HUDEP-2 (cell line): Measurements from ENCODE around the gene PLEKHG4.
A peak's percentile ranks its signal among the peaks of the same experiment; 100 is the strongest.

Source experiments
- DNase-seq, 76 experiments: peaks; one replicate each; lab custom pipeline; 2025; ENCODE audit not compliant: unreplicated experiment in 76 of 76; lab: John Stamatoyannopoulos, UW

The PLEKHG4 gene

DNA sequence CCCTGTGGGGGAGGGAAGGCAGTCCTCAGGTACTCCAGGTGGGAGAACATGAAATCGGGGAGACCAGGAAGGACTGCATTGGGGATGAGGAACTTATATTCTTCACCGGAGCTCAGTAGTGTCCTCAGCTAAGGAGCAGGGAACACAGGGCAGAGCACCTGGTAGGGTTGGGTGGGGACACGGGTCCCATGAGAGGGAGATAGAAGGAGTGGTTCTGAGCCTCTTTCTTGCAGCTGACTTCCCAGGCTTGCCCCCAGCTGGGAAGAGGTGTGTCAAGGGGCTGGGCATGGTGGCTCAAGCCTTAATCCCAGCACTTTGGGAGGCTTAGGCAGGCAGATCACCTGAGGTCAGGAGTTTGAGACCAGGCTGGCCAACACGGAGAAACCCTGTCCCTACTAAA lies 34.1 kb upstream of the PLEKHG4 start:
- no peak for DNase-seq

DNA sequence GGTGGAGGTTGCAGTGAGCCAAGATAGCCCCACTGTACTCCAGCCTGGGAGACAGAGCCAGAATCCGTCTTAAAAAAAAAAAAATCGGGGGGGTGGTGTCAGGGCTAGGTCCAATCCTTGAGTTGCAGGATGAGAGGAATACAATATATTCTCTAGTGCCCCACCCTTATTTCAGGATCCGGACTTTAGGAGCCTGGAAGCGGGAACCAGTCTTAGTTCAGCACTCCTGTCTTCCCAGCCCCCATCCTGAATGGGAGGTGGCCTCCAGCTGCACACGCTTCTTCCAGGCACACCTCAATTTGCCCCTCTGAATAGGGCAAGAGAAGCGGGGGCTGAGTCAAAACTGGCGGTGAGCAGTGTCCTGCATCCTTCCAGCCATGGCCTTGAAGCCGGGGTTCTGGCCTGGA lies 33.7 kb upstream of the PLEKHG4 start:
- DNase-seq, result peak in 1 of 76 experiments; percentile 43

DNA sequence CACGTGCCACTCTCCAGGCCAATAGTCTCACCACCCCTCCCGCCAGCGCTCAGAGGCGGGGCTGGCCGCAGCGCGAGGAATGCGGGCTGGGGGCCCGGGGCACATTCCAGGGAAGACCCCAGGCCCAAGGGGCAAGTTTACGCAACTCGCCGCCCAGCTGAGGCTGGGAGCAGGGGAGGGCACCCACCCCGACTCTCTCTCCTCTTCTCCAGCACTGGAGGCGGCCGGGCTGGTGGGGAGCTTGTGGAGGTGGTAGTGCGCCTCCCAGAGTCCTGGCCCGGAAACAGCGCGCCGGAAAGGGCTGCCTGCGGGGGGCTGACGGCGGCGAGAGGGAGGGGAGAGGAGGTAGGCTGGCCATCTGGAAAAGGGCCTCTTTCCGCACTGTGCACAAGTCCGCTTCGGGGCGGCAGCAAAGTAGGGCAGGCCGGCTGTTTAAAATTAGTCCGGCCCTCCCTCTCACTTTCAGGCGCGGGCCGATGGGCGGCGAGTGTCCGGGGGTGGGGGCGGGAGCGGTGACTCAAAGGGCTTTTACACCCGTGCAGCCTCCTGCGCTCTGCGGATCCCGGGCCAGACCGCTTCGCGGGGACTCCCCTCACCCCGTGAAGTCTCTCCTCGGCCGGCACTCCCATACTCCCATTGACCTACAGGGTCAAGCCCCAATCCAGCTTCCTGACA lies 33.1 kb upstream of the PLEKHG4 start:
- DNase-seq, result peak in 56 of 76 experiments; percentile 5 to 81 (median 56)

DNA sequence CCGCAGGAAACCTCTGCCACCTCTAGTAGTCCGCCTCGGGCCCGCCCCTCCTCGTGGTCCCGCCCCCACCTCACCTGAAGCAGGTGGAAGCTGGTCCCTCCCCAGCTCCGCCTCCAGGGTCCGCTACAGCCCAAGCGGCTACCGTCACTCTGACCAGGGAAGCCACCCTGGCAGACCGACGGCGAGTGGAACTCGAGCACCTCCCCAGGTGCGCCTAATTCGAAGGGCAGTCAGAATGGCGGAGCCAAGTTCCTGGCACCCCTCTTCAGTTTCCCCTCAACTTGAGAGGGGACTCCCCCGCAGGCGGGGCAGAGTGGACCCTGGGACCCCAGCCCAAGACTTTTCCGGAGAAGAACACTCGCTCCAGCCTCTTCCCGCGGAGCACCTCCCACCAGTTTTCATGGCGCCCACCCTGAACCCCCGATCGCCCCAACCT lies 32.6 kb upstream of the PLEKHG4 start:
- peak in 10 of 76 experiments; percentile 17 to 59 (median 44) for DNase-seq

DNA sequence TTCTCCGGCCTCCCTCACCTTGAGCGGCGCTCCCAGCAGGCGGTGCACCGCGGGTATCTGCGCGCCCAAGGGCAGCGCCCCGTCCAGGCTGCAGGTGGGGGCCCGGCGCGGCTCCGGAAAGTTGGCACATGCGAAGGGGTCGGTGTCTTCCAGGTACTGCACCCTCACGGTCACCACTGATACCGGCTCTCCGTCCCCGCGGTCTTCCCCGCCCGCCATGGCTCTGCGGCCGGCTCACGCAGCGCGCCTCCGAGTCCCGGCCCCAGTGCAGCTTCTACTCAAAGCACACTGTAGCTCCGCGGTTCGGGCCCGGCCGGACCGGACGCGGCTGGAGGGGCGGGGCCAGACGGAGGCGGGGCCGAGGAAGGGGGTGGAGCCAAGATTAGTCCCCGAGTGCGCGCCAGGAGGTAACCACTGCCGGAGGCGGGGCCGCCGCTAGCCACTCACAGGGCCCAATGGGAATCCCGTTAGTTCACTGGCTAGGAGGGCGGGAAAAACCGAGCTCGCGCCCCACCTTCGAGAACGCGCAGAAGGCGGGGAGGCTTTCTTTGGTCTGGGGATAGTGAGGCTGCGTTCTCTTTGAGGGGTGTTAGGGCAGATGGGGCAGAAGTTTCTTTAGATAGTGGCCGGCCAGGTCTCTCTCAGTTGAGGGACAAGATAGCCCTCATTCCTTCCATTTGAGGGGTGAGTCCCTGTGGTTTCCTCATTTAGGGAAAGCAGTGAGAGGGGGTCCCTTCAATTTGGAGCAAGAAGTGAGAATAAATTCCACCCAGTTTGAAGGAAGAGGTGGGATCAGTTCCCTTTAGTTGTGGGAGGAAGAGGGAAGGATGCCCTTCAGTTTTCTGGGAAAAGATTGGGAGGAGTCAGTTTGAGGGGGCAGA lies 31.9 kb upstream of the PLEKHG4 start, which contains the start of gene FHOD1:
FHOD1 (minus strand) TSS at position 290 of the 881 bp plus-strand sequence; CDS start at position 219, 71 bp downstream.
- peak in 75 of 76 experiments; percentile 69 to 99 (median 96) for DNase-seq

DNA sequence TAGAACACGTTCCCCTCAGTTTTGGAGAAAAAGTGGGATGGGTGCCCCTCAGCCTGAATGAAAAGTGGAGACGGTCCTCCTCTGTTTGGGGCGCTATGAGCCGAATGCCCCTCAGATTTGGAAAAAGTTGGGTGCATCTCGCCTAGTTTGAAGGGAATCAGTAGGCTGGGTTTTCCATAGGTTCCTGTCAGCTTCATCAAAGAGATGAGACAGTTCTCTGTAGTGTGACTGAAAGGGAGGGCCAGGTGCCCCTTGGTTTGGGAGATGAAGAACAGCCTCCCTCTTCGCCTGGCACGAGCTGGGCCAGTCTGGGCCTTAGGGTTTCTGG lies 31.3 kb upstream of the PLEKHG4 start:
- DNase-seq, result peak in 3 of 76 experiments; percentile 12 to 26 (median 12)

DNA sequence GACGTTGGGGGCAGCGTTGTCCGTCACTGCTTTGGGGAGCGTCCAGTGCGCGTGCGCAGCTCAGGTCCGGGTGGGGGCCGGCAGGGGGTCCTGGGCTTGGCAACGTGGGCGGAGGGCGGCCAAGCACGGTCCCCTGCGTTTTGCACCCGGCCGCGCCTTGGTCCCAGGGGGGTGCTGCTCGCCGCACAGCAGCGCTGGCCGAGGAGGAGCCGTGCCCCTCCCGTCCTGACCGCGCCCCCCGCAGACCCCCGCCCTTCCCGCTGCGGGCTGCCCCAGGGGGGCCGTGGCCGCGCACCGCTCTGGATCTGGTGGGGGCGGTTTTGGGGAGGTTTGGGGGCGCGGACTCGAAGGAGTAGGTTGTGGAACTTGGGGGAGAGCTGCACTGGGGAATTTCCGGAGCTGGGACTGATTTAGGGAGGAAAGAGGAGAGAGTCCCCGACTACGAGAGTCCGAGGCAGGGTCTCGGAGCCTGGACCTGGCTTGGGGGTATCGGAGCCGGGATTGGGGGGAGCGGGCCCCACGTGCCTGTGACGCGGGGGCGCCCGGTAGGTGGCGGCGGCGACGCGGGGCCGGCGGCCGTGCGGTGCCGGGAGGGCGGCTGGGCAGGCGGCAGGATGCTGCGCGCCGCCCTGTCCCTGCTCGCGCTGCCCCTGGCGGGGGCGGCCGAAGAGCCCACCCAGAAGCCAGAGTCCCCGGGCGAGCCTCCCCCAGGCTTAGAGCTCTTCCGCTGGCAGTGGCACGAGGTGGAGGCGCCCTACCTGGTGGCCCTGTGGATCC lies 30.7 kb upstream of the PLEKHG4 start, which contains the start of gene SLC9A5:
SLC9A5 (plus strand) TSS at position 579 of the 777 bp plus-strand sequence; CDS start at position 615, 36 bp downstream.
- DNase-seq, result peak in 8 of 76 experiments; percentile 9 to 40 (median 28)

DNA sequence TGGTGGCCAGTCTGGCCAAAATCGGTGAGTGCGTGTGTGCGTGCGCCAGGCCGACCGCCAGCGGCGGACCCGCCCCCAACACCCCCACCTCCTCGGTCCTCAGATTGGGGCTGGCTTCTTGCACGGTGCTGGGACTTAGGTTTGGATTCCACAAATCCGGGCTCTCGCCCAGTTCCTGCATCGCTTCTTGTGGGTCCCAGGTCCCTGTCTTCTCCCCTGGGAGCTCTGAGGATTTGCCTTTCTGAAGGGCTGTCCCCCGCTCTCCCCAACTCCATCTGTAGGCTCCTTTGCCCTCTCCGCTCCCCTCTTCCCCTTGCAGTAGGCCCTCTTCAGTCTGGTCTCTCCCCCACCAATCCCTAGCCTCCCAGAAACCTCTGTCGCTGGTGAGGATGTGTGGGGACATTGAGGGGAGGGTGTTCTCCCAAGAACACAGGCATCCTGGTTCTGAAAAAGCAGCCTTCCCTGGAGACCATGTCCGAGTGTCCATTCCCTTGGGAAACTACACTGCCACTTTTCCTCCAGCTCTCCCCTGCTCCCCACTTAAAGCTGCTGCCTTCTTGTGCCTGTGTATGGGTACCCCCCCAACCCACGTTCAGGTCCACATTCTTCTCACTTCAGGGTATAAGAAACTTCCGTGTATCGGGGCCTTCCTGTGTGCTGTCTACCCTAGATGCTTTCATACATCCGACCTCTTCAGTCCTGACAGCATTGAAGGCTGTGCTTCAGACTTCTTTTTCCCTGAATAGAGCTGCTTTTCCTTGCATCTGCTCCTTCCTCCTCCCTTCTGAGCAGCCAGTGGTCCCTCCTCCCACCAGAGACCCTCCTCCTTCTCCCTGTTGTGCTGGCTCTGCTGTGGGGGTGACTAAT lies 29.9 kb upstream of the PLEKHG4 start:
- no peak for DNase-seq

DNA sequence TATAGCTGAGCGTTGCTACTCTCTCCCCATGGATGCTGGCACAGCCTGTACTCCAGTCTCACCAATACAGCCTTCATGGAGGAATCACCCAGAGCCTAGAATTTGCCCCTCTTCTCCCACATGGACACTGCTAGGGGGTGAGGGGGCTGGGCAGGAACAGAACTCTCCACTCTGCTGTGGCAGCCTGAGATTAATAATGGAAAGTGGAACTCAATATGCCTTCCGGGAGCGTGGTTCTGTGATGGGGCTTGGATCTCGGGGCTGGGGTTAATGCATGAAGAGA lies 29.3 kb upstream of the PLEKHG4 start:
- no peak for DNase-seq

DNA sequence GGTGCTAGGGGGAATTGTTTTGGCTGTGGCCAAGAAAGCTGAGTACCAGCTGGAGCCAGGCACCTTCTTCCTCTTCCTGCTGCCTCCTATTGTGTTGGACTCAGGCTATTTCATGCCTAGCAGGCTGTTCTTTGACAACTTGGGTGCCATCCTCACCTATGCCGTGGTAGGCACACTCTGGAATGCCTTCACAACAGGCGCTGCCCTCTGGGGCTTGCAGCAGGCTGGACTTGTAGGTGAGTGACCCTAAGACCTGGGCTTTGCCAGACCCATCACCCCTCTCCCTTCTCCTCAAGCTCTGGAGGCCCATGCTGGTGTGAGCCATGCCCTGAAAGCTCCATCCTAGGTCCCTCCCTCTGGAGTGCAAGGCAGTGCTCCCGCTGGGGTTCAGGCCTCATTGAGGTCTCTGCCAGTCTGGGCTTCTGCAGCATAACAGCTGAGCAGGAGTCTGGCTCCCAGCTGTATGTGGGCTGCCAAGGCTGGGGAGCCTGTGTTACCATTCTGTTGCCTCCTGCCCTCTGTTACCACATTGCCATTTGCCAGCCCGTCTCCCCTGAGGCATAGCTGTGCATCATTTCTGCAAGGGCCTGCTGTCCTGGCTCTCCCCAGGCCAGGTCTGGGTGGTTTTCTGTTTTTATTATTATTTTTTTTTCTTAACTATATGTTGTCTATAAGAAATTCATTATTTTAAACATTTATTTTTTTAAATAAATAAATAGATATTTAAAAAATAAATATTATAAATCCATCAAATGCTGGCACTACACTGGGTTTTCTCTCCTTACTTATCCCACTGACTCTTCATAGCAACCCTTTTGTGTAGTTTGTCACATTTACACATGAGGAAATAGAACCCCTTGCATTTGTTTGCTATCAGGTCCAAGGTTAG lies 26.5 kb upstream of the PLEKHG4 start:
- DNase-seq, result no peak

DNA sequence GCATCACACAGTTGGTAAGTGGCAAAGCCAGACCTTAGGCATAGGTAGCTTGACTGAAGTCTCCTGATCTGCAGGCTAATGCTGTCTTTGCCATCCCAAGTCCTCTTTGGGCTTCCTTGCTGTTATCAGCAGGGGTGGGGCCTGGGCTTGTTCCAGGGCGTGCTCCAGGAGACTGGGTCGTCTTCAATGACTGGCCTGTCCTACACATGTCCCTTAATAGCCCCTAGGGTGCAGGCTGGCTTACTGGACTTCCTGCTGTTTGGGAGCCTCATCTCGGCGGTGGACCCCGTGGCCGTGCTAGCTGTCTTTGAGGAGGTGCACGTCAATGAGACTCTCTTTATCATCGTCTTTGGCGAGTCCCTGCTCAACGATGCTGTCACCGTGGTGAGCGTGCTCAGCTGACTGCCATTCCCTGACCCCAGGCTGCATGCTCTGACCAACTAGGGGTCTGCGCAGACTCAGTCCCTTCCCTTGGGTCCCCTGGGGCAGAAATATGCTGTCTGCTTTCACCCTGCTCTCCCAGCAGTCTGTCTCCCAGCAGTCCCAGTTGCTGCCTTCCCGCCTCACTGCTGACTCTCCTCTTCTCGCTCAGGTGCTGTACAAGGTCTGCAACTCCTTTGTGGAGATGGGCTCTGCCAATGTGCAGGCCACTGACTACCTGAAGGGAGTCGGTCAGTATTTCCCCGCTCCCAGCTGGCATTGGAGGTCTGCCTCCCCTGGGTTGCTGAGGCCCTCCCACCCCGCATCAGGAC lies 24.4 kb upstream of the PLEKHG4 start:
- DNase-seq, result peak in 43 of 76 experiments; percentile 7 to 61 (median 26)

DNA sequence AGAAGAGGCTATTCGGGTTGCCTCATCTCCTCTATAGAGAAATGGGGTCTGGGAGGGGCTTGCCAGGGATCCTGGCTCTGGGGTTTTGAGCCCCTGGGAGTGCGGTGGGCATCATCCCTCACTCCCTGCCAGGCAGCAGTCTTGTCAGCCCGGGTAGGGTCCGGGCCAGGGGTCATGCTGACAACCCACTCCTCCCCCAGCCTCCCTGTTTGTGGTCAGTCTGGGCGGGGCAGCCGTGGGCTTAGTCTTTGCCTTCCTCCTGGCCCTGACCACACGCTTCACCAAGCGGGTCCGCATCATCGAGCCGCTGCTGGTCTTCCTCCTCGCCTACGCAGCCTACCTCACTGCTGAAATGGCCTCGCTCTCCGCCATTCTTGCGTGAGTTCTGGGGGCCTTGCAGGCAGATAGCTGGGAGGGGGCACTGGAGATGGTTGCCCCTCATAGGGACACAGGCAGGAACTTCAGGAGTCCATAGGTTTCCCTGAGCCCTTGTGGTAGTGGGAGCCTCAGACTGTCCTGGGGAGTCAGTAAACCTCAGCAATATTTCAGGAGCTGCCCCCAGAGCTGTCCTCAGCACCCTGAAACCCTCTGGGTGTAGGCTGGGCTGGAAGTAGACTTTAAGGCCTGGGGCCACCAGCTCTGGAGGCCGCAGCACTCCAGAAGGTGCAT lies 23.6 kb upstream of the PLEKHG4 start:
- DNase-seq, result no peak

DNA sequence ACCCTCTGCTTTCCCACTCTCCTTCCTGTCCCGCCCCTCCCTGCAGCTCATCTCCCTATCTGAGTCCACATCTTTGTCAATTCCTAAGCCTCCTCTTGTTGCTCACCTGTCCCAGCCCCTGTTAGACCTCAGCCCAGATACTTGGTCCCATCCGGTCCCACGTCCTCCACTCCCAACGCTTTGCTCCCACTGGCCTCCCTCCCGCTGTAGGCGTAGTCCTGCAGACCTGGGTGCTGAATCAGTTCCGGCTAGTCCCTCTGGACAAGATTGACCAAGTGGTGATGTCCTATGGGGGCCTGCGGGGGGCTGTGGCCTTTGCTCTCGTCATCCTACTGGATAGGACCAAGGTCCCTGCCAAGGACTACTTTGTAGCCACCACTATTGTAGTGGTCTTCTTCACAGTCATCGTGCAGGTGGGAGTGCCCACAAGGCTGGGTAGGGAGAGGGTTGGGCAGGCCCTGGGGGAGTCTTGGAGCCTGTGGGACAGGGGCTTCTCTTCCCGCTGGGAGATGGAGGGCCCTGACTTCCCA lies 22.6 kb upstream of the PLEKHG4 start:
- no peak for DNase-seq

DNA sequence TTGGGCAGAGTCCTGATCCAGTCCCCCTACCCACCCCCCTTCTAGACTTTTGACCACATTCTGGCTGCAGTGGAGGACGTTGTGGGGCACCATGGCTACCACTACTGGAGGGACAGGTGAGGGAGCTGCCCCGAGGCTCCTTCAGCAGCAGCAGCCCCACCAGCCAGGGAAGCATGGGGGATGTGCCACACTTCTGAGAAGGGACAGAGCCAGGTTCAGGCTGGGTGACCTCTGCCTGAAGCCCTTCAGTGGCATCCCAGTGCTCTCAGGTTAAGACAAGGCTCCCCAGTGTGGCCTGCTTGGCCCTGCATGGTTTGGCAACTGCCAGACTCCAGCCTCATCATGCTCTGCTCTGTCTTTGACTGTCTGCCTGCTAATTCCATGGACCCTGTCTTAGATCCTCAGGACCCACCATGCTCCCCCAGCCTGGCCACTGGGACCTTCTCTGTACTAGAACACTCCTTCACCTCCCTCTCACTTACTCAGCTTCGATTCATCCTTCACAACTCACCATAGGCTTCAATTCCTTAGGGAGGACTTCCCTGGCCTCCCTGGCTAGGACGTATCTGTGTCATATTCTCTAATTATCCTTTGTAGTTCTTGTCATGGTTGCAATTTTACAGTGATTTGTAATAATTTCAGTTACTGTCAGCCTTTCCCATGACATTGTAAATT lies 21.7 kb upstream of the PLEKHG4 start:
- DNase-seq, result no peak

DNA sequence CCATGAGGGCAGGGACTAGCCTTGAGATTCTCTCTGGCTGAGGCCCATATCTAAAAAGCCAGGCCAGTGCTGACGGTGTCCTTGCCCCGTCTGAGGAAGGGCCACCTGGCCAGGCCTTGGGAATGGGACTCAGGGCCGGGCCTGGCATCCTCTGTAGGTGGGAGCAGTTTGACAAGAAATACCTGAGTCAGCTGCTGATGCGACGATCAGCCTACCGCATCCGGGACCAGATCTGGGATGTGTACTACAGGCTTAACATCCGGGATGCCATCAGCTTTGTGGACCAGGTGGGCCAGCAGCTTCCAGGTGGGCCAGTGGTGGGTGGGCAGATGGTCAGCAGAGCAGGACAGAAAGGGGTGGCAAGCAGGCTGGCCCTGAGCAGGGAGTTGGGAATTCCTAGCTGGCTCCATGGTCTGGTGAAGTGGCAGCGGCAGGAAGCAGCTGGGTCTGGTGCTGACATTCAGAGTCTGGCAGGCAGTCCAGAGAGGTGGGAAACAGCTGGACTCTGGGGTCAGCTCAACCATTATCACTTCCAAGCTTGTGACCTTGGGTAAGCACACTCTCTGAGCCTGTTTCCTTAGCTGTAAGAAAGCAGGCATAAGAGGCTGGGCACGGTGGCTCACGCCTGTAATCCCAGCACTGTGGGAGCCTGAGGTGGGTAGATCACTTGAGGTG lies 21.0 kb upstream of the PLEKHG4 start:
- DNase-seq, result no peak

DNA sequence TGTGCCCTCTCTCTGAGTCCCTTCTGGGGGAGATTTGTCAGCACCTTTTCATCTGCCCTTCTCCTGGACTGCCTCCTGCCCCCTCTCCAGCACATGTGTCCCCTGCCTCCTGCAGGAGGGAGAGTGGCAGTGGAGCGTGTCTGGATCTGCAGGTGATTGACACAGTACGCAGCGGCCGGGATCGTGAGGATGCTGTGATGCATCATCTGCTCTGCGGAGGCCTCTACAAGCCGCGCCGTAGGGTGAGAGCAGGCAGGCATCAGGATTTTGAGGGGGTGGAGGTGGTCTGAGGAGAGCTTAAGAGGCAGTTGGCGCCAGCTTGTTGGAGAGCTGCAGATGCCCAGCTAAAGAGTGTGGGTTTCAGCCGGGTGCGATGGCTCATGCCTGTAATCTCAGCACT lies 19.6 kb upstream of the PLEKHG4 start:
- DNase-seq, result no peak
